Measurements from ENCODE around the gene PRPS1L1.
A peak's percentile ranks its signal among the peaks of the same experiment; 100 is the strongest.

The PRPS1L1 gene

GRCh38 chr7:18027628-18028027 is at the start of gene PRPS1L1:
Gene PRPS1L1, minus strand, starts transcription at chr7:18027846.
- H3K4me3 ChIP-seq (ENCODE audit: low read depth, low read length) = no peak within 1 kb of the TSS
- POLR2A ChIA-PET = no interaction called here
- no peak for TF ChIP-seq CTCF (IDR thresholded peaks at IDR 0.05; ENCODE audit: insufficient read depth, low read length, missing control alignments)
- CTCF ChIA-PET = no interaction called here
- DNase-seq (ENCODE audit: low read depth, low spot score) = no peak

- no peak overlapping the region for H3K4me3 ChIP-seq (ENCODE audit: low read depth, low read length)
- POLR2A ChIA-PET = no interaction called here
- no peak for DNase-seq (ENCODE audit: low read depth, low spot score)
- CTCF ChIA-PET = no interaction called here
- no peak for TF ChIP-seq CTCF (IDR thresholded peaks at IDR 0.05; ENCODE audit: insufficient read depth, low read length, missing control alignments)
These were observed 48.8 kb upstream of the PRPS1L1 start for GRCh38 chr7:18076461-18076860.

- CTCF ChIA-PET = no interaction called here
- no peak overlapping the region for H3K4me3 ChIP-seq (ENCODE audit: low read depth, low read length)
- TF ChIP-seq CTCF (IDR thresholded peaks at IDR 0.05; ENCODE audit: insufficient read depth, low read length, missing control alignments) = no peak
- DNase-seq (ENCODE audit: low read depth, low spot score) = no peak
- POLR2A ChIA-PET = no interaction called here
These were observed 41.1 kb upstream of the PRPS1L1 start for GRCh38 chr7:18068745-18069144.

- TF ChIP-seq CTCF (IDR thresholded peaks at IDR 0.05; ENCODE audit: insufficient read depth, low read length, missing control alignments) = peak; percentile 42
These were observed 36.7 kb upstream of the PRPS1L1 start for GRCh38 chr7:18064242-18064838.

GRCh38 chr7:18063149-18063901 is 35.7 kb upstream of the PRPS1L1 start:
- CTCF ChIA-PET = interaction anchor here (0.8 kb wide), 1 partner anchor 94 kb away, joined by 3 read pairs; no protein-coding TSS in a partner anchor
- POLR2A ChIA-PET = no interaction called here

More at GRCh38 chr7:18064242-18064838, 36.7 kb upstream of the PRPS1L1 start:
- ChIA-PET CTCF (interaction anchor here (1.5 kb wide), 1 partner anchor 9 kb away, joined by 4 read pairs; no protein-coding TSS in a partner anchor), POLR2A (no interaction called here)
- no peak for DNase-seq (ENCODE audit: low read depth, low spot score)
- no peak overlapping the region for H3K4me3 ChIP-seq (ENCODE audit: low read depth, low read length)

More at GRCh38 chr7:18063149-18063901, 35.7 kb upstream of the PRPS1L1 start:
- H3K4me3 ChIP-seq (ENCODE audit: low read depth, low read length) = no peak overlapping the region
- DNase-seq (ENCODE audit: low read depth, low spot score) = no peak
- TF ChIP-seq CTCF (IDR thresholded peaks at IDR 0.05; ENCODE audit: insufficient read depth, low read length, missing control alignments) = no peak
